ENCODE results near the gene GUK1.

Gene GUK1

DNA sequence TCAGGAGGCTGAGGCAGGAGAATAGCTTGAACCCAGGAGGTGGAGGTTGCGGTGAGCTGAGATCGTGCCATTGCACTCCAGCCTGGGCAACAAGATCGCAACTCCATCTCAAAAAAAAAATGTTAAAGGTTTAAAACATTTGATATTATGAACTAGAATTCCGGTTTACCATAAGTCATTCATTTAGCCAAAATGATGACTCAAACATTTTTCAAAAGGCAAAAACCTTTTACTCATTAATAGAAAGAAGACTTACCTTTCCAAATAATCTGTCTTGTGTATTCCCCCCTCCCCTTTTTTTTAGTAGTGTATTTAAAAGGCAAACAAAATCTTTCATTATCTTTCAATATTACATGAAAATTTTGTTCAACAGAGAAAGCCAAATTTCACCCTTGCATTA, 22.7 kb upstream of the GUK1 start:
- H3K4me3 ChIP-seq (ENCODE audit: low read depth, low read length): no peak overlapping the region
- no peak for DNase-seq (ENCODE audit: low read depth)
- TF ChIP-seq, protein P1, sequence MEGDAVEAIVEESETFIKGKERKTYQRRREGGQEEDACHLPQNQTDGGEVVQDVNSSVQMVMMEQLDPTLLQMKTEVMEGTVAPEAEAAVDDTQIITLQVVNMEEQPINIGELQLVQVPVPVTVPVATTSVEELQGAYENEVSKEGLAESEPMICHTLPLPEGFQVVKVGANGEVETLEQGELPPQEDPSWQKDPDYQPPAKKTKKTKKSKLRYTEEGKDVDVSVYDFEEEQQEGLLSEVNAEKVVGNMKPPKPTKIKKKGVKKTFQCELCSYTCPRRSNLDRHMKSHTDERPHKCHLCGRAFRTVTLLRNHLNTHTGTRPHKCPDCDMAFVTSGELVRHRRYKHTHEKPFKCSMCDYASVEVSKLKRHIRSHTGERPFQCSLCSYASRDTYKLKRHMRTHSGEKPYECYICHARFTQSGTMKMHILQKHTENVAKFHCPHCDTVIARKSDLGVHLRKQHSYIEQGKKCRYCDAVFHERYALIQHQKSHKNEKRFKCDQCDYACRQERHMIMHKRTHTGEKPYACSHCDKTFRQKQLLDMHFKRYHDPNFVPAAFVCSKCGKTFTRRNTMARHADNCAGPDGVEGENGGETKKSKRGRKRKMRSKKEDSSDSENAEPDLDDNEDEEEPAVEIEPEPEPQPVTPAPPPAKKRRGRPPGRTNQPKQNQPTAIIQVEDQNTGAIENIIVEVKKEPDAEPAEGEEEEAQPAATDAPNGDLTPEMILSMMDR (IDR thresholded peaks at IDR 0.05; ENCODE audit: insufficient read depth, low read depth, low read length, missing control alignments): no peak

DNA sequence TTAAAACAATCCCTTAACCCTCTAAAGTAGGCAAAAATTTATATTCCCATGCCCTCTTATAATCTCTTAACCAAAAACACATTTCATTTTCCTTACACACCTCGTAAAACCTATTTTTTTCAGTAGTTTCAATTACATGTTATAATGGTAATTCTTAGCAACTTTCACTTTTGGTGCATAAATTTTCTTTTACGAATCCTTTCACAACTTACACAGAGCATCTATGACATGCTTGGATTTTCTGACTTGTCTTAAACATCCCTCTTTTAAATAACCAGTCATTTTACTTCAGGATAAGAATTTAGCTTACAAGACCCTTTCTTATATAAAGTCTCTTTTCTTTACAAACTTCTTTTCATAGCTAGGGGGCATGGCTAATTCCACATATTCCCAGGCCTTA, 22.0 kb upstream of the GUK1 start:
- TF ChIP-seq, protein P1 (IDR thresholded peaks at IDR 0.05; ENCODE audit: insufficient read depth, low read depth, low read length, missing control alignments): no peak
- DNase-seq (ENCODE audit: low read depth): no peak
- no peak overlapping the region for H3K4me3 ChIP-seq (ENCODE audit: low read depth, low read length)

DNA sequence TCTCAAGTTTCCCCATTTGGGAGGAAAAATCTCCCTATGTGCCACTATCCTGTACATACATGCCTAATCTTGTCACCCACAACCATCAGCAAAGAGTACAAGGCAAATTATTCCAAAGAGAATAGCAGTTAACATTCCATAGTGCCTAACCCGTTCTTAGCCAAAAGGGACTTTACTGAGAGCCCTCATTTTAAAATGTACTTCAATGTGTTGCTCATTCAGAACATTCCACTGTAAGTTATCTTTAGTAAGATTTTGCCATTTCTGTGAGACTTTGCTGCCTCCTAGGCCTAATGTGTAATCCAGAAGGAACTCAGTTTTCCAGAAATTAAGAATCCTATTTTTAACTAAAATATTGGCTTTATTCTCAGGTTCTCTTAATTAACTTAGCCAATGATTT, 19.7 kb upstream of the GUK1 start:
- TF ChIP-seq, protein P1 (IDR thresholded peaks at IDR 0.05; ENCODE audit: insufficient read depth, low read depth, low read length, missing control alignments): no peak
- no peak overlapping the region for H3K4me3 ChIP-seq (ENCODE audit: low read depth, low read length)
- DNase-seq (ENCODE audit: low read depth): no peak

DNA sequence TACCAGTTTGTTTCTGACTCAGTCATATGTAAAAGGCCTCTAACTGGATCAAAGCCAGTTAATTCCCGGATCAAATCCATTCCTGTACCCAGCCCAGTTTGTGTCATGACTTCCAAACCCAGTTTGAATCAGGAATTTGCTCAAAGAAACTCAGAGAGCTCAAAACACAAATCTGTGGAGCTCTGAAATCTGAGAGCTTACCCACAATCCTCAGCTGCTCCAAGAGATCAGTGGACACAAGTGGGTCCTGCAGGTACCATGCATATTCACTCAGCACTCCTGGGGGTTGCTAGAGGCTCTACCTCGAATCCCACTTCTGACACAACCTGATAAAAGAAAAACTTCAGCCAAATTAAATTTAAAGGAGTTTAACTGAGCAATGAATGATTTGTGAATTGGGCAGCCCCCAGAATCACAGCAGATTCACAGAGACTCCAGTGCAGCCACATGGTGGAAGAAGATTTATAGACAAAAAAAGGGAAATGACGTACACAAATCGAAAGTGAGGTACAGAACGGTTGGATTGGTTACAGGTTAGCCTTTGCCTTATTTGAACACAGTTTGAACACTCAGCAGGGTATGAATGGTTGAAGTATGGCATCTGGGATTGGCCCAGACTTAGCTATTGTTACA, 19.1 kb upstream of the GUK1 start:
- no peak overlapping the region for H3K4me3 ChIP-seq (ENCODE audit: low read depth, low read length)
- no peak for DNase-seq (ENCODE audit: low read depth)
- TF ChIP-seq, protein P1 (IDR thresholded peaks at IDR 0.05; ENCODE audit: insufficient read depth, low read depth, low read length, missing control alignments): no peak

DNA sequence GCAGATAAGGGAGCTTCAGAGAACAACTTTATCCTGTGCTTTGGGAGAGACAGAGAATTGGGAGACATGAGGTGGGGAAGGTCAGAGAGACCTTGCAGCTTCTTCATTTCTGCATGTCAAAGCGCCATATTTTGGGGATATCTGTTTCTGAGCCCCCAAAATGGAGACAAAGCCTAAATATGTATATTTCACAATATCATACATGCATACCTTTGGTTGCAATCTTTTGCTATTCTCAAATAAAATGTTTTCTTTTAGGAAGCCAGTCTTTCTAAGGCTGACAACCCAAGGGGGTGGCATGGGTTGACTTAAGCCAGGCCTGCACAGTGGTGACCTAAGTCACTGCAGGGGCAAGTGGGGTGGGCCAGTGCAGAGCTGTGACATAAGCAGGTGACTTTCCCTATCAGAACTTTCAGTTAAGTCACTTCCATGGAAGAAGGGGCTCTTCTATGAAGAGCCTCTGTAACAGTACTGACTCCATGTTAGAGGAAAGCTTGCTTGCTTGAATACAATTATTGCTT, 17.1 kb upstream of the GUK1 start:
- H3K4me3 ChIP-seq (ENCODE audit: low read depth, low read length): no peak overlapping the region
- no peak for DNase-seq (ENCODE audit: low read depth)
- TF ChIP-seq, protein P1 (IDR thresholded peaks at IDR 0.05; ENCODE audit: insufficient read depth, low read depth, low read length, missing control alignments): no peak

DNA sequence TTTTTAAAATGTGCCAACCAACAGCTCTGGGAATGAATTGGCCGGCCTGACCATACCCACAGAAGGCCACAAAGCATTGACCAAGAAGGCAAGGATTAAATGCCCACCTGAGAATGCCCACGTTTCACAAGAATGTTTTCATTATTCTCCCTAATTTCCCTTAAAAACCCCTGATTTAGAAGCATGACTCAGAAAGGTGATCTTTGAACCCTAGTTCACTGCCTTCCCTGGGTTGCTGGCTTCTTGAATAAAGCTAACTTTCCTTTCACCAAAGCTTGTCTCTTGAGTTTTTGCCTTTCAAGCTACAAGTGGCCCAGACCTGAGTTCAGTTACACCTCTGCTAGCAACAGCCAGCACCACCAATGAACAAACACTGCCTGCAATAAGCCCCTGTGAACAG, 16.6 kb upstream of the GUK1 start:
- no peak overlapping the region for H3K4me3 ChIP-seq (ENCODE audit: low read depth, low read length)
- TF ChIP-seq, protein P1 (IDR thresholded peaks at IDR 0.05; ENCODE audit: insufficient read depth, low read depth, low read length, missing control alignments): no peak
- no peak for DNase-seq (ENCODE audit: low read depth)

DNA sequence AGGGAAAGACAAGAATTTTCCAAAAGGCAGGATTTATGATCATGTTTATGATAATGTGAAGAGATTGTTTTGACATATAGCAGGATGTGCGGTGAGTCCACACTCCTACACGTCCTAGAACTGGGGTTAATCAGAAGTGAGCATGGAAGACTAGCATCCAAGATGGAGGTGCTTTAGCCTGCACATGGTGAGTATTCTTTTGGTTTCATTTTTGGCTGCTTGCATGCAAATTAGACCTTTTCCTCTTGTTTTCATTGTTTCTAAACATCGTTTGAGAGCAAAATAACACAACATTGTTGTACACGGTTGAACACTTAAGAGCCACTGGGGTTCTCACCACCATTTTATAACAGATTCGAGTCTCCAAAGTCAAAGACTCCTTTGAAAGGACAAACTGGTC, 14.9 kb upstream of the GUK1 start:
- TF ChIP-seq, protein P1 (IDR thresholded peaks at IDR 0.05; ENCODE audit: insufficient read depth, low read depth, low read length, missing control alignments): no peak

More for the DNA sequence above, 14.9 kb upstream of the GUK1 start:
- no peak for DNase-seq (ENCODE audit: low read depth)
- H3K4me3 ChIP-seq (ENCODE audit: low read depth, low read length): no peak overlapping the region
